Vagina (tissue), 2 donors: Measurements from ENCODE around the gene HIVEP1. TPM values are rescaled to one million over a fixed set of nuclear protein-coding genes. Genes with fewer than 3 reads are reported as not detected.

Experiments
- DNase-seq, 2 donors: peaks; one replicate each; pipeline ENCODE4 v3.0.0-alpha.2; 2017; ENCODE audit errors: extremely low spot score in 2 of 2
- H3K27ac ChIP-seq: fragments of 200-600 bp; sonication (generic); one replicate; pipeline ENCODE4 v1.5.1; 2019
- H3K27me3 ChIP-seq: fragments of 200-600 bp; sonication (generic); one replicate; pipeline ENCODE4 v1.5.1; 2019
- H3K36me3 ChIP-seq, 2 donors: fragments of 200-600 bp; sonication (generic); one replicate each; pipeline ENCODE4 v1.5.1; 2017 to 2019
- H3K4me1 ChIP-seq: fragments of 200-600 bp; sonication (generic); one replicate; pipeline ENCODE4 v1.5.1; 2019
- H3K4me3 ChIP-seq, 2 donors: fragments of 200-600 bp; sonication (generic); 1 replicate in 1 of 2; 2 replicates in 1 of 2; pipeline ENCODE4 v1.5.1; 2016 to 2019
- H3K9me3 ChIP-seq: fragments of 200-600 bp; sonication (generic); one replicate; pipeline ENCODE4 v1.5.1; 2019
- POLR2A ChIP-seq, 2 donors: fragments of 450-650 bp; IDR thresholded peaks; one replicate each; pipeline ENCODE4 v1.6.1; 2017; ENCODE audit warnings: antibody characterized with exemption in 2 of 2, mild to moderate bottlenecking in 2 of 2, moderate library complexity in 2 of 2
- POLR2AphosphoS5 ChIP-seq, 2 donors: sonication (generic); formaldehyde crosslinking; IDR thresholded peaks; one replicate each; pipeline ENCODE4 v1.9.0; 2017; ENCODE audit warnings: antibody characterized with exemption in 2 of 2, mild to moderate bottlenecking in 2 of 2, low read depth in 1 of 2; ENCODE audit not compliant: insufficient read depth in 1 of 2
- intact Hi-C: fragments of 100-400 bp; cut with DNase I; formaldehyde crosslinking; loops from one replicate; pipeline ENCODE4 v1.15.1; 2023
- total RNA-seq: library from RNA; depleted of rRNA; stranded (reverse); fragments of >200 nt; gene quantifications from one replicate; pipeline ENCODE4 v1.2.3, GENCODE V29; 2016
- TF ChIP-seq, protein P1 (sequence below), 3 experiments: fragments of 450-650 bp in 2 of 3; fragments of 200-600 bp in 1 of 3; sonication (generic) in 1 of 3; IDR thresholded peaks; one replicate each; pipeline ENCODE4 v1.5.1; 2017 to 2019; ENCODE audit warnings: antibody characterized with exemption in 3 of 3, mild to moderate bottlenecking in 2 of 3, moderate library complexity in 2 of 3

HIVEP1 gene
- total RNA-seq, 1 donor from 2014 or later: 36.1 TPM

DNA sequence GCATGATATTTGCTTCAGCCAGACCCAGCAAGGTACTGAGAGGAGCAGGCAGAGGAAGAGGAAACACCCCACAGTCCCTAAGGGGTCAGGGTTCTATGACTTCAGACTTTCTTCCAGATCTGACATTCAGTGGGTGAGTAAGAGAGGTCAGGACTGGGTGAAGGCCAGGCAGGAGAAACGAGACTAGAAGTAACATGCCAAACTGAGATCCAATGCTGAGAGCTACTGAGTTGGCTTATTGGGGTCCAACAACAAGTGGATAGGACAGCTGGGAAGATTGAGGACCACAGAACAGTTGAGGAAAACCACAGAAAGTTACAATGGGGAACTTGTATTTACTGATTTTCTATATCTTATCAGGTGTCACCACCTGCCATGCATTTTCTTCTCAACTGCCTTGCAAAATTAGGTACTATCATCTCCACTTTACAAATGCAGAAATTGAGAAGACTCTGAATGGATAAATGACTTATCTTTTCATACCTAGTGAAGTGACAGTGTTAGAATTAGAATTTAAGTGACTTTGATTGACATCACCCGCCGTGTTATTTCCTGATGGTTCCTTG, 43.8 kb upstream of the HIVEP1 start:
- no peak for DNase-seq

DNA sequence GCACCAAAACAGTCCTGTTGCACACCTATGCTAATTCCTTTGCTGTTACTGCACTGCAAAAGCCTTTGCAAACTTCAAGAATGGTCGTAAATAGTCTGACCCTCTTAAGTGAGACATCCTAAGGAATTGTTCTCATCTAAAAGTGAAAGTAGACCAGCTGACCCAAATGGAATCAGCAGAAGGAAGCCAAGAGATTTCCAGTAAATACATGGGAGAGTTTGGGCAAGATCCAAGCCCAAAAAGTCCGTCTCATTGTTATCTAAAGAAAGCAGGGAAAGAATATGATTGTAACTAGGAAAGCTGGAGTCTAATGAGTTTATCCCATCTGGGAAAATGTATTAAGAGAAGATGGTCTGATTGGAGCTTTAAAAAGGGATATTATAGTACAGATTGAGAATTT, 43.0 kb upstream of the HIVEP1 start:
- no peaks in the 10 kb centered on the region for H3K27me3 ChIP-seq
- TF ChIP-seq POLR2A (IDR thresholded peaks at IDR 0.05) (no peak), POLR2AphosphoS5 (IDR thresholded peaks at IDR 0.05; ENCODE audit: insufficient read depth in 1 of 2, low read depth in 1 of 2) (no peak)
- TF ChIP-seq, protein P1, sequence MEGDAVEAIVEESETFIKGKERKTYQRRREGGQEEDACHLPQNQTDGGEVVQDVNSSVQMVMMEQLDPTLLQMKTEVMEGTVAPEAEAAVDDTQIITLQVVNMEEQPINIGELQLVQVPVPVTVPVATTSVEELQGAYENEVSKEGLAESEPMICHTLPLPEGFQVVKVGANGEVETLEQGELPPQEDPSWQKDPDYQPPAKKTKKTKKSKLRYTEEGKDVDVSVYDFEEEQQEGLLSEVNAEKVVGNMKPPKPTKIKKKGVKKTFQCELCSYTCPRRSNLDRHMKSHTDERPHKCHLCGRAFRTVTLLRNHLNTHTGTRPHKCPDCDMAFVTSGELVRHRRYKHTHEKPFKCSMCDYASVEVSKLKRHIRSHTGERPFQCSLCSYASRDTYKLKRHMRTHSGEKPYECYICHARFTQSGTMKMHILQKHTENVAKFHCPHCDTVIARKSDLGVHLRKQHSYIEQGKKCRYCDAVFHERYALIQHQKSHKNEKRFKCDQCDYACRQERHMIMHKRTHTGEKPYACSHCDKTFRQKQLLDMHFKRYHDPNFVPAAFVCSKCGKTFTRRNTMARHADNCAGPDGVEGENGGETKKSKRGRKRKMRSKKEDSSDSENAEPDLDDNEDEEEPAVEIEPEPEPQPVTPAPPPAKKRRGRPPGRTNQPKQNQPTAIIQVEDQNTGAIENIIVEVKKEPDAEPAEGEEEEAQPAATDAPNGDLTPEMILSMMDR (IDR thresholded peaks at IDR 0.05): no peak
- DNase-seq: no peak
- intact Hi-C loops: no loop called here
- H3K36me3 ChIP-seq: no peaks in the 10 kb centered on the region
- H3K9me3 ChIP-seq: no peaks in the 10 kb centered on the region
- no peak overlapping the region for H3K27ac ChIP-seq
- no peak overlapping the region for H3K4me3 ChIP-seq
- peaks cover 11% of the 10 kb centered on the region for H3K4me1 ChIP-seq

More for the DNA sequence above, 43.8 kb upstream of the HIVEP1 start:
- Histone ChIP-seq H3K9me3 (no peaks in the 10 kb centered on the region), H3K4me3 (no peak overlapping the region), H3K27me3 (no peaks in the 10 kb centered on the region), H3K36me3 (no peaks in the 10 kb centered on the region), H3K27ac (no peak overlapping the region), H3K4me1 (peaks cover 11% of the 10 kb centered on the region)
- no peak for TF ChIP-seq POLR2A (IDR thresholded peaks at IDR 0.05)
- TF ChIP-seq POLR2AphosphoS5 (IDR thresholded peaks at IDR 0.05; ENCODE audit: insufficient read depth in 1 of 2, low read depth in 1 of 2): no peak
- TF ChIP-seq, protein P1 (IDR thresholded peaks at IDR 0.05): no peak
- intact Hi-C loops: no loop called here

GRCh38 chr6:11970114-11970513, 42.0 kb upstream of the HIVEP1 start:
- no peaks in the 10 kb centered on the region for H3K9me3 ChIP-seq
- H3K4me3 ChIP-seq: no peak overlapping the region
- no peaks in the 10 kb centered on the region for H3K36me3 ChIP-seq
- peaks cover 11% of the 10 kb centered on the region for H3K4me1 ChIP-seq
- no peak overlapping the region for H3K27ac ChIP-seq
- H3K27me3 ChIP-seq: no peaks in the 10 kb centered on the region
- TF ChIP-seq, protein P1 (IDR thresholded peaks at IDR 0.05): no peak
- TF ChIP-seq POLR2AphosphoS5 (IDR thresholded peaks at IDR 0.05; ENCODE audit: insufficient read depth in 1 of 2, low read depth in 1 of 2) (no peak), POLR2A (IDR thresholded peaks at IDR 0.05) (no peak)
- no peak for DNase-seq
- intact Hi-C loops: no loop called here

DNA sequence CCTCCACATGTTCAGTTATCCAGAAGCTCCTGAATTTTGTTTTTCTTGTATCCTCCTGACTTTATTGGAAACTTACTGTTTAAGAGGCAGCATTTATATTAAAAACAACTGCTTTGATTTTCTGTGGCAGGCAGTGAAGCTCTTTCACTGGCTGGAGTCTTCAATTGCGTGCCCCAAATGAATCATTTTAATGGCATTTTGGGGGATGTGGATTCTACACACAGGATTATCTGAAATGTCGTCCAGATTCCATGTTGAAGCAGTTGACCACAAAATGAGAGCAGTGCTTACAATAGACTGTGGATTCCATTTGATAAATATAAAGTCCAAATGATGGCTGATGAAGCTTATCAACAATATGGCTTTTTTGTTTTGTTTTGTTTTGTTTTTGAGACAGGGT, 41.0 kb upstream of the HIVEP1 start:
- no peak for TF ChIP-seq POLR2AphosphoS5 (IDR thresholded peaks at IDR 0.05; ENCODE audit: insufficient read depth in 1 of 2, low read depth in 1 of 2)
- TF ChIP-seq, protein P1 (IDR thresholded peaks at IDR 0.05): no peak
- TF ChIP-seq POLR2A (IDR thresholded peaks at IDR 0.05): no peak
- Histone ChIP-seq H3K27me3 (no peaks in the 10 kb centered on the region), H3K36me3 (no peaks in the 10 kb centered on the region), H3K4me1 (peaks cover 17% of the 10 kb centered on the region), H3K9me3 (no peaks in the 10 kb centered on the region), H3K27ac (no peak overlapping the region), H3K4me3 (no peak overlapping the region)
- intact Hi-C loops: no loop called here
- no peak for DNase-seq

DNA sequence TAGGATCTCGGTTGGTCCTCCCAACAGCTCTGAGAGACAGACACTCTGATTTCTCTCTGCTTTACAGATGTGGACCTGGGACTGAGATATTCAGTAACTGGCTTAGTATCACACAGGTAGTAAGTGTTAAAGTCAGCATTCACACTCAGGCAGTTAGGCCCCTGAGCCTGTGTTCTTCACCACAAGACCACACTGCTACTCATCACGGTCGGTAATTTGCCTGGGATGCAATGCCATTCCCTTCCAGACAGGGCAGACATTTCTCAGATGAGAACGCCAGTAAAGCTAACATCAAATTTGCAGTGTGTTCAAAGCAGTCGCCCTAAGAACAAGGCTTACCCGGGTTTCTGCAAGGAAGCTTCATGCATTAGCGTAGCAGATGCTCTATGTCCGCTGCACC, 39.8 kb upstream of the HIVEP1 start:
- TF ChIP-seq, protein P1 (IDR thresholded peaks at IDR 0.05): no peak
- TF ChIP-seq POLR2A (IDR thresholded peaks at IDR 0.05): no peak
- TF ChIP-seq POLR2AphosphoS5 (IDR thresholded peaks at IDR 0.05; ENCODE audit: insufficient read depth in 1 of 2, low read depth in 1 of 2): no peak
- H3K36me3 ChIP-seq: no peaks in the 10 kb centered on the region
- DNase-seq: no peak
- H3K27ac ChIP-seq: no peak overlapping the region
- intact Hi-C loops: no loop called here
- peaks cover 17% of the 10 kb centered on the region for H3K4me1 ChIP-seq
- no peaks in the 10 kb centered on the region for H3K27me3 ChIP-seq
- H3K9me3 ChIP-seq: no peaks in the 10 kb centered on the region
- no peak overlapping the region for H3K4me3 ChIP-seq
